ENCODE results near the gene LRRC31. TPM values are rescaled to one million over a fixed set of nuclear protein-coding genes. Genes with fewer than 3 reads are reported as not detected.

LRRC31 gene
- total and polyA plus RNA-seq, 2 of the 13 experiments (the other 11 are each of a cell fraction or from before 2014, with no cell fraction given): not detected

GRCh38 chr3:169846458-169847193, 23.1 kb downstream of the LRRC31 start:
- CTCF ChIA-PET (ENCODE audit: low intra/inter-chr PET ratio, low total read pairs): no interaction called here

More at GRCh38 chr3:169846458-169847193, 23.1 kb downstream of the LRRC31 start:
- intact Hi-C loops (cut with micrococcal nuclease; ENCODE audit: unreplicated experiment): no loop called here
- no peak overlapping the region for H2AFZ ChIP-seq (ENCODE audit: low read length)
- no peak overlapping the region for H3K4me3 ChIP-seq (replicated peaks in 1 of 3; ENCODE audit: insufficient read depth in 1 of 3, low read depth in 2 of 3, low read length in 3 of 3)
- H3K4me2 ChIP-seq (ENCODE audit: low read depth, low read length): no peak overlapping the region
- H3K36me3 ChIP-seq (replicated peaks in 1 of 2; ENCODE audit: control insufficient read depth in 1 of 2, insufficient read depth in 2 of 2, low read length in 2 of 2): no peaks in the 10 kb centered on the region
- no peak for DNase-seq (ENCODE audit: low spot score)
- no peaks in the 10 kb centered on the region for H4K20me1 ChIP-seq (ENCODE audit: insufficient read depth, low read length)
- H3K9me3 ChIP-seq (ENCODE audit: low read length): no peaks in the 10 kb centered on the region
- no peaks in the 10 kb centered on the region for H3K27me3 ChIP-seq (ENCODE audit: control insufficient read depth in 1 of 2, insufficient read depth in 2 of 2, low read length in 2 of 2)
- 62% methylated on average over 11 of the region's 11 CpGs for WGBS (ENCODE audit: low lambda C conversion rate)
- TF ChIP-seq ZNF33B (CRISPR knock-in tag; IDR thresholded peaks at IDR 0.05): no peak
- TF ChIP-seq ZNF724P (CRISPR knock-in tag; IDR thresholded peaks at IDR 0.05; ENCODE audit: borderline replicate concordance): no peak
- no peak for TF ChIP-seq ZXDC (CRISPR knock-in tag; IDR thresholded peaks at IDR 0.05)
- TF ChIP-seq ZNF225 (CRISPR knock-in tag; IDR thresholded peaks at IDR 0.05): no peak
- no peak for TF ChIP-seq XBP1 (CRISPR knock-in tag; IDR thresholded peaks at IDR 0.05)
- TF ChIP-seq MATR3 (CRISPR knock-in tag; IDR thresholded peaks at IDR 0.05): no peak
- TF ChIP-seq, protein P1, sequence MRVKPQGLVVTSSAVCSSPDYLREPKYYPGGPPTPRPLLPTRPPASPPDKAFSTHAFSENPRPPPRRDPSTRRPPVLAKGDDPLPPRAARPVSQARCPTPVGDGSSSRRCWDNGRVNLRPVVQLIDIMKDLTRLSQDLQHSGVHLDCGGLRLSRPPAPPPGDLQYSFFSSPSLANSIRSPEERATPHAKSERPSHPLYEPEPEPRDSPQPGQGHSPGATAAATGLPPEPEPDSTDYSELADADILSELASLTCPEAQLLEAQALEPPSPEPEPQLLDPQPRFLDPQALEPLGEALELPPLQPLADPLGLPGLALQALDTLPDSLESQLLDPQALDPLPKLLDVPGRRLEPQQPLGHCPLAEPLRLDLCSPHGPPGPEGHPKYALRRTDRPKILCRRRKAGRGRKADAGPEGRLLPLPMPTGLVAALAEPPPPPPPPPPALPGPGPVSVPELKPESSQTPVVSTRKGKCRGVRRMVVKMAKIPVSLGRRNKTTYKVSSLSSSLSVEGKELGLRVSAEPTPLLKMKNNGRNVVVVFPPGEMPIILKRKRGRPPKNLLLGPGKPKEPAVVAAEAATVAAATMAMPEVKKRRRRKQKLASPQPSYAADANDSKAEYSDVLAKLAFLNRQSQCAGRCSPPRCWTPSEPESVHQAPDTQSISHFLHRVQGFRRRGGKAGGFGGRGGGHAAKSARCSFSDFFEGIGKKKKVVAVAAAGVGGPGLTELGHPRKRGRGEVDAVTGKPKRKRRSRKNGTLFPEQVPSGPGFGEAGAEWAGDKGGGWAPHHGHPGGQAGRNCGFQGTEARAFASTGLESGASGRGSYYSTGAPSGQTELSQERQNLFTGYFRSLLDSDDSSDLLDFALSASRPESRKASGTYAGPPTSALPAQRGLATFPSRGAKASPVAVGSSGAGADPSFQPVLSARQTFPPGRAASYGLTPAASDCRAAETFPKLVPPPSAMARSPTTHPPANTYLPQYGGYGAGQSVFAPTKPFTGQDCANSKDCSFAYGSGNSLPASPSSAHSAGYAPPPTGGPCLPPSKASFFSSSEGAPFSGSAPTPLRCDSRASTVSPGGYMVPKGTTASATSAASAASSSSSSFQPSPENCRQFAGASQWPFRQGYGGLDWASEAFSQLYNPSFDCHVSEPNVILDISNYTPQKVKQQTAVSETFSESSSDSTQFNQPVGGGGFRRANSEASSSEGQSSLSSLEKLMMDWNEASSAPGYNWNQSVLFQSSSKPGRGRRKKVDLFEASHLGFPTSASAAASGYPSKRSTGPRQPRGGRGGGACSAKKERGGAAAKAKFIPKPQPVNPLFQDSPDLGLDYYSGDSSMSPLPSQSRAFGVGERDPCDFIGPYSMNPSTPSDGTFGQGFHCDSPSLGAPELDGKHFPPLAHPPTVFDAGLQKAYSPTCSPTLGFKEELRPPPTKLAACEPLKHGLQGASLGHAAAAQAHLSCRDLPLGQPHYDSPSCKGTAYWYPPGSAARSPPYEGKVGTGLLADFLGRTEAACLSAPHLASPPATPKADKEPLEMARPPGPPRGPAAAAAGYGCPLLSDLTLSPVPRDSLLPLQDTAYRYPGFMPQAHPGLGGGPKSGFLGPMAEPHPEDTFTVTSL (CRISPR knock-in tag; IDR thresholded peaks at IDR 0.05; ENCODE audit: borderline replicate concordance): no peak
- TF ChIP-seq, protein P2, sequence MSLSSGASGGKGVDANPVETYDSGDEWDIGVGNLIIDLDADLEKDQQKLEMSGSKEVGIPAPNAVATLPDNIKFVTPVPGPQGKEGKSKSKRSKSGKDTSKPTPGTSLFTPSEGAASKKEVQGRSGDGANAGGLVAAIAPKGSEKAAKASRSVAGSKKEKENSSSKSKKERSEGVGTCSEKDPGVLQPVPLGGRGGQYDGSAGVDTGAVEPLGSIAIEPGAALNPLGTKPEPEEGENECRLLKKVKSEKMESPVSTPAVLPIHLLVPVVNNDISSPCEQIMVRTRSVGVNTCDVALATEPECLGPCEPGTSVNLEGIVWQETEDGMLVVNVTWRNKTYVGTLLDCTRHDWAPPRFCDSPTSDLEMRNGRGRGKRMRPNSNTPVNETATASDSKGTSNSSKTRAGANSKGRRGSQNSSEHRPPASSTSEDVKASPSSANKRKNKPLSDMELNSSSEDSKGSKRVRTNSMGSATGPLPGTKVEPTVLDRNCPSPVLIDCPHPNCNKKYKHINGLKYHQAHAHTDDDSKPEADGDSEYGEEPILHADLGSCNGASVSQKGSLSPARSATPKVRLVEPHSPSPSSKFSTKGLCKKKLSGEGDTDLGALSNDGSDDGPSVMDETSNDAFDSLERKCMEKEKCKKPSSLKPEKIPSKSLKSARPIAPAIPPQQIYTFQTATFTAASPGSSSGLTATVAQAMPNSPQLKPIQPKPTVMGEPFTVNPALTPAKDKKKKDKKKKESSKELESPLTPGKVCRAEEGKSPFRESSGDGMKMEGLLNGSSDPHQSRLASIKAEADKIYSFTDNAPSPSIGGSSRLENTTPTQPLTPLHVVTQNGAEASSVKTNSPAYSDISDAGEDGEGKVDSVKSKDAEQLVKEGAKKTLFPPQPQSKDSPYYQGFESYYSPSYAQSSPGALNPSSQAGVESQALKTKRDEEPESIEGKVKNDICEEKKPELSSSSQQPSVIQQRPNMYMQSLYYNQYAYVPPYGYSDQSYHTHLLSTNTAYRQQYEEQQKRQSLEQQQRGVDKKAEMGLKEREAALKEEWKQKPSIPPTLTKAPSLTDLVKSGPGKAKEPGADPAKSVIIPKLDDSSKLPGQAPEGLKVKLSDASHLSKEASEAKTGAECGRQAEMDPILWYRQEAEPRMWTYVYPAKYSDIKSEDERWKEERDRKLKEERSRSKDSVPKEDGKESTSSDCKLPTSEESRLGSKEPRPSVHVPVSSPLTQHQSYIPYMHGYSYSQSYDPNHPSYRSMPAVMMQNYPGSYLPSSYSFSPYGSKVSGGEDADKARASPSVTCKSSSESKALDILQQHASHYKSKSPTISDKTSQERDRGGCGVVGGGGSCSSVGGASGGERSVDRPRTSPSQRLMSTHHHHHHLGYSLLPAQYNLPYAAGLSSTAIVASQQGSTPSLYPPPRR (CRISPR knock-in tag; IDR thresholded peaks at IDR 0.05; ENCODE audit: borderline replicate concordance): no peak
- TF ChIP-seq KLF9 (CRISPR knock-in tag; IDR thresholded peaks at IDR 0.05; ENCODE audit: low read depth): no peak
- no peak for TF ChIP-seq FOXA3 (CRISPR knock-in tag; IDR thresholded peaks at IDR 0.05)
- FAIRE-seq: no peak
- in situ Hi-C loops (cut with HindIII; ENCODE audit: extremely low pct_ligation_motif_present, low pct_unique_long_range_greater_than_20kb): no loop called here
- no peaks in the 10 kb centered on the region for H3K79me2 ChIP-seq (ENCODE audit: insufficient read depth, low read length)
- H3K4me1 ChIP-seq (ENCODE audit: insufficient read depth, low read length): no peaks in the 10 kb centered on the region
- no peak overlapping the region for H3K9ac ChIP-seq (ENCODE audit: insufficient read depth, low read depth, low read length)
- H3K27ac ChIP-seq (ENCODE audit: extremely low read length, insufficient read depth, low read length): no peak overlapping the region
- POLR2A ChIA-PET: no interaction called here
- BruUV-seq (replicated peaks): no TSS peak
- ATAC-seq: no peak
